NCI-H2227 (cell line): ENCODE results near the gene SPOCK1.

Experiments
- DNase-seq: peaks from one replicate; lab custom pipeline; 2025; ENCODE audit not compliant: unreplicated experiment; lab: John Stamatoyannopoulos, UW

Gene SPOCK1

DNA sequence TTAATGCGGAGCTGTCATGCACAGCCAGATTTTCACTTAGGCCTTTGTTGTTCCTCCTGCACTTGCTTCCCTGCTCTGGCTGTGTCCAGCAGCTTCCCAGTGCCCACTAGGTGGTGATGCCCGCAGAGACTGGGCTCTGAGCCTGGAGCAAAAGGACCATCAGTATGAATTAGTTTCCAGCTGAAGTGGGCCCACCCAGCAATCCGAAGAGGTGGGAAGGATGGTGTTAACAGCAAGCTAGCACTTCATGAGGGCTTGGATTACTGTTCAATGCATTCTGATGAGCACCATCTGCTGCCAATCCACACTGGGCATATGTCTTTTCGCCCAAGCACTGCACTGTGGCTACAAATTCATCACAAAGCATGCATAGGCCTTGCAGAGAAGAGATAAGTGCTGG, 459.1 kb downstream of the SPOCK1 start:
- no peak for DNase-seq

DNA sequence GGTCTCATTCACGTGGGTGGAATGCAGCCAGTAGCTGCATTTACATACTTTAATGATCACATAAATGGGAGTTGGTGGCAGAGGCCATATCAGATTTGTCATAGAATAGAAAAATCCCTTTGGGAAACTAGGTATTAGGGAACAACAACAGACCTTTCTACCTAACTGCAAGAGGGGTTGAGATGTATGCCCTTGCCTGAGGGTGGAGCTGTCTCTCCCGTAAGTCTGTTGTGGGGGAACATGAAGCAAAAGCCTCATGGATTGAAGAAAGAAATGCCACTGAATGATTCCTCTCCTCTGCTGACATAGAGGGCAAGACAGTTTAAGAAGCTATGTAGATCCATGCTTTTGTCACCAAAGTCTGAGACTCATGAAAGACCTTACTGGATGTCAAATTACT, 461.3 kb downstream of the SPOCK1 start:
- DNase-seq: no peak

DNA sequence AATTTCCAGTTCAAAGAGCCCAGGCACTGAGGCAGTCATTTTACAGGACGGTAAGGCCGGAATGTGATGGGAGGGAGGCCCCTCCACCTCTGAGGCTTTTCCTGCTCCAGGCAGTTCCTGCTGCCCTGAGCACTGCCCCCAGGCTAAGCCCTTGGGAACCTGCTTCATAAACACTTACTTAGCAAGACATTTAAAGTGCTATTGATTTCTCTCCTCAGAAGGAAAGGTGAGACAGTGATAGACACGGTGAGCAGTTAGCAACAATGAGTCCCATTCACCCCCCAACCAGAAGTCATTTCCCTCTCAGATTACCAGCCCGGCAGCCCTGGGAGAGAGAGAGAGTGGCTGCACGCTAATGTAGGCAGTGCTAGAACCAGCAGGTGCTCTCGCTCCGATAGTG, 462.5 kb downstream of the SPOCK1 start:
- DNase-seq: peak; percentile 65

DNA sequence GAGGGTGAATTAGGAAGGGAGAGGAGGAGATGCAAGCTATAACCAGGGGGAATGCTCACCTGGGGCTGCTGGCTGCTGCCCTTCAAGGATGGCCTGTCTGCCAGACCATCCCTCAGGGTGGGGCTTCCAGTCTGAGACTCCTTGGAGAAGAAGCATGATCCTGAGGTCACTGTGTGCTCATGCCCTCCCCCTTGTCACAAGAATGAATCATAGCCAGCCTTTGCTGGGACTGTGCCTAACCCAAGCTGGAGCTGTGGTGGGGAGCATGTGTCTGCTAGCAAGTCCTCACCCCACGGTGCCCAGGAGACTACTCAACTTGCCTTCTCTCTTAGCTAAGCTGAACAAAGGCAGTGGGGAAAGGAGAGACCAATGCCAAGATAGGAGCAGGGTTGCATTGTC, 463.6 kb downstream of the SPOCK1 start:
- DNase-seq: no peak

GRCh38 chr5:137034764-137035479, 464.2 kb downstream of the SPOCK1 start:
- no peak for DNase-seq

GRCh38 chr5:137034213-137034612, 464.9 kb downstream of the SPOCK1 start:
- DNase-seq: no peak

DNA sequence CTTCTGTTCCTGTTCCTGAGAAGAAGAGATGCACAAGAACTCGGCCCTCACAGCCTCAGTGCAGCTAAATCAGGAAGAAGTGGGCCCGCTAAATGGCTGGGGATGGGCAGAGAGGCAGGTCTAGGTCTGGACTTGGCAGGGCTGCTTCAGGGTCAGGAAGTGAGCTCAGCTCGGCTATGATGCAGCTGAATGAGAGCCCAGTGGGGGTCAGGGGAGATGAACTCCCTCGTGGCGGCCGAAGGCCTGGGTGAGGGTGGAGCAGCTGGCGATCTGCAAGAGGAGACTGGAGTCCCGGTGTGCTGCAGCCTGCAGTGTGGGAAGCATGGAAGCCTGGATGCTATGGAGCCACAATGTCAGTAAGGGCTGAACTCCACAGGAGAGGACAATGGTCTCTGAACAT, 466.2 kb downstream of the SPOCK1 start:
- no peak for DNase-seq

GRCh38 chr5:137027758-137028157, 471.4 kb downstream of the SPOCK1 start:
- DNase-seq: no peak

DNA sequence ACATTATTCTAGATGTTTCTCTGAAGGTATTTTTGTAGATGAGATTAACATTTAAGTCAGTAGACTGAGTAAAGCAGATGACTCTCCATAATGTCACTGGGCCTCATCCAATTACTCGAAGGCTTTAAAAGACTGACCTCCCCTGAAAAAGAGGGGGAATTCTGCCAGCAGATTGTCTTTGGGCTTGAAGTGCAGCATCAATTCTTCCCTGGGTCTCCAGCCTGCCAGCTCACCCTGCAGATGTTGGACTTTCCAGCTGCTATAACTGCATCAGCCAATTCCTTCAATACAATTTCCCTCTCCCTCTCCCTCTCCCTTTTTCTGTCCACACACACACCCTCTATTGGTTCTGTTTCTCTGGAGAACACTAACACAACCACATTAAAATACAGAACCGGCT, 472.8 kb downstream of the SPOCK1 start:
- DNase-seq: no peak

DNA sequence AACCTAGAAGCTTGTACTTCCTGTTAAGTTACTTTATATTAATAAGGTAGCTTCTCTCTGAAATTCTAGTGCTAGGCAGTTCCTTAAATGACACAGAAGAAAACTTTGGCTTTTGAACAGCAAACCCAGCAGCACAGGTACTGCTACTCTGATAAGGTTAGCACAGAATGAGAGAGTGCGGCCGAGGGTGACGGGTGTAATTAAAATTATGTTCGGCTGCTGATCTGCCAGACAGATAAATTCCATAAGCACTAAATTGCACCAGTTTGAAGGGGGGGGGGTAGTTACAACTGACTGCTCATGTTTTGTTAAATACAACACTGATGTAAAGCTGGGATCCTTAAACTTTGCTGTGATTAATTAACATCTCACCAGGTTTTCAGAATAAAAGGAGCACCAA, 475.1 kb downstream of the SPOCK1 start:
- no peak for DNase-seq

GRCh38 chr5:137023371-137023770, 475.8 kb downstream of the SPOCK1 start:
- no peak for DNase-seq

DNA sequence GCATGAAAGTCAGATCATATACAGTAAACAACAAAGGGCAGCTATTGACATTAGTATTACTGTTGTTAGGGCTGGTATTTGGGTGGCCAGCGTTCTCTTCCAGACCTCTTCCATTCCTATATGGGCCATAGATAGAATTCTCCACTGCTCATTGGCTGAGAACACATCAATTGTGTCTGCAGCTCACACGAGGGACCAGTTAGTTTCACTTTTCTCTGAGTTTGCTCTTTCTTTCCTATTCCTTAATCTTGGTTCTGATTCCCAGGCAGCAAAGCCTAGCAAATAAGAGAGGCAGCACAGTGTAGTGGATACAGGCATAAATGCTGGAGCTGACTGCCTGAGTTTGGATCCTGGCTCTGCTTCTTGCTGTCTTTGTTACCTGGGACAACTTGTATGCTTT, 476.4 kb downstream of the SPOCK1 start:
- no peak for DNase-seq

- no peak for DNase-seq
These were observed 477.1 kb downstream of the SPOCK1 start for GRCh38 chr5:137022043-137022442.

DNA sequence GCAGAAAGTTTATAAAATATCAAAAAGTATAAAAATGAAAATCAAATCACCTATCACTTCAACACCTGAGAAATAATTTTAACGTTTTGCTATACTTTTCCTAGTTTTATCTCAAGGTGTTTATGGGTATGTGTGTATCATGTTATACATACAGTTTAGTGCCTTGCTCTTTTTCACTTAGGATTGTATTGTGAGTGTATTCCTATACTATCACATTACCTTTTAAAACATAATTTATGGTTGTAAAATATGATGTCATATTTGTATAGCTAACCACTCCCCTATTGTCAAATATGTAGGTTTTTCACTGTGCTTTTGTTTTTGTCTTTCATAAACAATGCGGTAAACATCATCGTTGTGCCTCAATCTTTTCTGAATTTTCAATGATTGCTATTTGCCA, 479.9 kb downstream of the SPOCK1 start:
- no peak for DNase-seq

GRCh38 chr5:137016783-137017324, 482.3 kb downstream of the SPOCK1 start:
- no peak for DNase-seq

- no peak for DNase-seq
These were observed 483.5 kb downstream of the SPOCK1 start for GRCh38 chr5:137015540-137016116.

DNA sequence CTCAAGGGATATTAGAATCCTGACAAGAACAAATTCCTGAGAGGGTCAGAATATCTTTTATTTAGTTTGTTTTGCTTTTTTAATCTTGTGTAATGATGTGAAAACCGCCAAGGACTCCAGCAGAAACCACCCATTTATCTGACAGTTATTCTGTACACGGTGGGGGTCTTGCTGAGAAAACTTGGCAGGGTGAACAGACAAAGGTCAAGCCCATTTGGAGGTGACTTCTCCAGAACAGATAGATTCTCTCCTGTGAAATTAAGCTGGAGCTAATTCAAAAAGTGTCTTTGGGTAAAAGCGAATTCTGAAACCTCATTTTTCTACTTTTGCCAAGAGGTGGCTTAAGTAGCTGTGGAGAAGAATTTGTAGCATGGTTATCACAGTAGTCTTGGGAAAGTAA, 484.4 kb downstream of the SPOCK1 start:
- no peak for DNase-seq

DNA sequence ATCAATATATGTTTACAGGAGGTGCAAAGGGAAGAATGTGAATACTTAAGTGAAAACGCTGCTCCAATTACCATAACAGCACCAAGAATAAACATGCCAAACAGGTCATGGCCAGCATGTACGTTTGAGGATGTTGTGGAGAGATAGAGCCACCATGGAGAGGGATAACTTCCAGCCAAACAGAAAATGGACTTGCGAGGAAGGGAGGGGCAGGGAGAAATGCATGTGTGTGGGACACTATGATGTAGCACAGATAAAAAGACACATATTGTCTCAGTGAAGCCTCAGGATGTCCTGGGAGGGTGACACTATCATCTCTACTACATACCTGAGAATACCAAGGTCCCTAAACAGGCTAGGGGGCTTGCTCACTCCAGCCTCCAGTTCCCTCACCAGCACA, 488.9 kb downstream of the SPOCK1 start:
- DNase-seq: no peak

- DNase-seq: no peak
These were observed 494.8 kb downstream of the SPOCK1 start for GRCh38 chr5:137004279-137004678.

GRCh38 chr5:137001026-137001569, 498.0 kb downstream of the SPOCK1 start:
- DNase-seq: no peak

- DNase-seq: no peak
These were observed 499.3 kb downstream of the SPOCK1 start for GRCh38 chr5:136999787-137000186.

GRCh38 chr5:136998854-136999357, 500.2 kb downstream of the SPOCK1 start:
- DNase-seq: no peak
